Stimulated activated CD8-positive, alpha-beta memory T cell treated with anti-CD3 and anti-CD28 coated beads, Interleukin-15, amount 100 ng/mL, for 1 hour (primary cell): ENCODE data around the gene PCDHGB1.
"Not testable (repeated sequence)": the region's sequence is repeated elsewhere in the genome, so short reads cannot be mapped to it uniquely, and the experiment has no call there.

ENCODE experiments used
- DNase-seq: peaks from one replicate; pipeline ENCODE4 v3.0.0-alpha.2; 2020; ENCODE audit warnings: low read depth

The PCDHGB1 gene

GRCh38 chr5:141349917-141350619, at the start of gene PCDHGB1:
Gene PCDHGB1 (plus strand): TSS chr5:141350099. CDS start chr5:141350261, 162 bp downstream.
- DNase-seq: no peak

GRCh38 chr5:141303756-141304155, 46.1 kb upstream of the PCDHGB1 start, which contains the start of gene SLC25A2:
Gene SLC25A2 (minus strand): TSS chr5:141304049. CDS start chr5:141303865, 184 bp downstream.
- DNase-seq: no peak

GRCh38 chr5:141306630-141307029, 43.3 kb upstream of the PCDHGB1 start:
- no peak for DNase-seq

GRCh38 chr5:141313711-141314110, 36.2 kb upstream of the PCDHGB1 start:
- no peak for DNase-seq

- not testable (repeated sequence) for DNase-seq
Measured at GRCh38 chr5:141316963-141317362, 32.9 kb upstream of the PCDHGB1 start.

- DNase-seq: no peak
Measured at GRCh38 chr5:141319202-141319601, 30.7 kb upstream of the PCDHGB1 start.

- no peak for DNase-seq
Measured at GRCh38 chr5:141319699-141320098, 30.2 kb upstream of the PCDHGB1 start.

GRCh38 chr5:141320225-141321169, 29.4 kb upstream of the PCDHGB1 start, which contains the start of gene TAF7:
Gene TAF7 (minus strand): TSS chr5:141320784. CDS start chr5:141320044, 740 bp downstream.
- DNase-seq: peak; percentile 81

- no peak for DNase-seq
Measured at GRCh38 chr5:141322261-141322660, 27.6 kb upstream of the PCDHGB1 start.

- DNase-seq: peak; percentile 45
Measured at GRCh38 chr5:141326088-141326854, 23.6 kb upstream of the PCDHGB1 start.

GRCh38 chr5:141328231-141328630, 21.7 kb upstream of the PCDHGB1 start:
- no peak for DNase-seq

GRCh38 chr5:141330299-141331080, 19.4 kb upstream of the PCDHGB1 start, which contains the start of gene PCDHGA1:
Gene PCDHGA1 (plus strand): TSS chr5:141330514.
- DNase-seq: no peak

GRCh38 chr5:141332571-141332970, 17.3 kb upstream of the PCDHGB1 start:
- not testable (repeated sequence) for DNase-seq

GRCh38 chr5:141338538-141339306, 11.2 kb upstream of the PCDHGB1 start, which contains the start of gene PCDHGA2:
Gene PCDHGA2 (plus strand): TSS chr5:141338760.
- no peak for DNase-seq

GRCh38 chr5:141340781-141341354, 9.0 kb upstream of the PCDHGB1 start:
- DNase-seq: not testable (repeated sequence)

- DNase-seq: no peak
Measured at GRCh38 chr5:141342773-141343172, 7.1 kb upstream of the PCDHGB1 start.

GRCh38 chr5:141343242-141343952, 6.5 kb upstream of the PCDHGB1 start, which contains the start of gene PCDHGA3:
Gene PCDHGA3 (plus strand): TSS chr5:141343829. CDS start chr5:141344034, 205 bp downstream.
- no peak for DNase-seq

GRCh38 chr5:141343953-141344463, 5.9 kb upstream of the PCDHGB1 start:
- no peak for DNase-seq

GRCh38 chr5:141345327-141345726, 4.6 kb upstream of the PCDHGB1 start:
- no peak for DNase-seq
